Hepatocyte (in vitro differentiated cells): Measurements from ENCODE around the gene SEMA5B.

Source experiments
- EZH2phosphoT487 ChIP-seq: fragments of 200-600 bp; sonication (generic); IDR thresholded peaks from one replicate; pipeline ENCODE4 v1.6.1; 2018; ENCODE audit warnings: antibody characterized with exemption, mild to moderate bottlenecking, low read depth, moderate library complexity; ENCODE audit not compliant: unreplicated experiment, severe bottlenecking
- TF ChIP-seq, protein P1 (sequence below): fragments of 200-600 bp; sonication (generic); IDR thresholded peaks from 2 replicates; pipeline ENCODE4 v1.5.1; 2016; ENCODE audit warnings: antibody characterized with exemption, mild to moderate bottlenecking; ENCODE audit not compliant: poor library complexity

DNA sequence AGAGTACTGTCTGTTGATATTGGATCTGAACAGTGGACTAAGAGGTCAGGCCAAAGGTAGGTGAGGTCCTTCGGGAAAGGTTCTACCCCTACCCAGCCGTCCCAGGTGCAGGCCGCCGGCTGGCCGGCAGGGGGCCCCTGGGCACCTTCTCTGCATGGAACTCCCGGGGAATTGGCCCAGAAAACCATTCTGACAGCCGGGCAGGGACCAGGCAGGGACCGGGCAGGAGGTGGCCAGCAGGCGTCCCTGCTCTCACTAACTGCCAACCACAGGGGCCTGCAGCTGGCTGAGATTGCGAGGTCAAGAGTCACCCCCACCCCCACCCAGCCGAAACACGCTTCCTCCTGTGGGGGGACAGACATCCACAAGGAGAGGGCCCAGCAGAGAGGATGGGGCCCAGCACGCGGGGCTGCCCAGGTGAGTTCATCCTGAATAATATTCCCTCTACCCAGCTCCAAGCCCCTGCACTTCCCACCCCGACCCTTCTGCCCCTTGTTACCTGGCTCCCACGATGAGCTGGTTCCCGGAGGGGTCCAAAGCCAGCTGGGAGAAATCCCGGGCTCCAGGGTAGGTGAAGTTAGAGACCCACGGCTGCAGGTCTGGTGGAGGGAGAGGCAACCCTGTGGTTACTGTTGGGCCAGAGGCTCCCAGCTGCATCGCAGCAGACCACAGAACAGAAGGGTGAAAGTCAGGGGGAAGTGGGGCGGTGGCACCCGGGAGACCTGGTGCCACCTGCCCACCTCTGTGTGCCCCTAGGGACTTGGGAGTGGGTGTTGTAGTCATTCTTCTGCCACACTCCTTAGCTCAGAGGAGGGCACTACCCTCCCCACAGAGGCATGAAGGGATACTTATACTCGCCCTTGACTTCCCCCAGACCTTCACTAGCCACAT lies 84.4 kb downstream of the SEMA5B start:
- TF ChIP-seq, protein P1, sequence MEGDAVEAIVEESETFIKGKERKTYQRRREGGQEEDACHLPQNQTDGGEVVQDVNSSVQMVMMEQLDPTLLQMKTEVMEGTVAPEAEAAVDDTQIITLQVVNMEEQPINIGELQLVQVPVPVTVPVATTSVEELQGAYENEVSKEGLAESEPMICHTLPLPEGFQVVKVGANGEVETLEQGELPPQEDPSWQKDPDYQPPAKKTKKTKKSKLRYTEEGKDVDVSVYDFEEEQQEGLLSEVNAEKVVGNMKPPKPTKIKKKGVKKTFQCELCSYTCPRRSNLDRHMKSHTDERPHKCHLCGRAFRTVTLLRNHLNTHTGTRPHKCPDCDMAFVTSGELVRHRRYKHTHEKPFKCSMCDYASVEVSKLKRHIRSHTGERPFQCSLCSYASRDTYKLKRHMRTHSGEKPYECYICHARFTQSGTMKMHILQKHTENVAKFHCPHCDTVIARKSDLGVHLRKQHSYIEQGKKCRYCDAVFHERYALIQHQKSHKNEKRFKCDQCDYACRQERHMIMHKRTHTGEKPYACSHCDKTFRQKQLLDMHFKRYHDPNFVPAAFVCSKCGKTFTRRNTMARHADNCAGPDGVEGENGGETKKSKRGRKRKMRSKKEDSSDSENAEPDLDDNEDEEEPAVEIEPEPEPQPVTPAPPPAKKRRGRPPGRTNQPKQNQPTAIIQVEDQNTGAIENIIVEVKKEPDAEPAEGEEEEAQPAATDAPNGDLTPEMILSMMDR: peak; percentile 79
- TF ChIP-seq EZH2phosphoT487: no peak
